SK-N-SH (cell line): ENCODE data around the gene ANK2. TPM values are rescaled to one million over a fixed set of nuclear protein-coding genes. Genes with fewer than 3 reads are reported as not detected.

ENCODE experiments used
- CTCF ChIA-PET: fragments of 300-600, 350-600 bp; formaldehyde crosslinking; extraction: SDS; loops from one replicate; lab custom pipeline; 2021; lab: Yijun Ruan, JAX
- POLR2A ChIA-PET: fragments of 350-600 bp; sonication (Branson Sonifier 250); formaldehyde crosslinking; extraction: SDS; loops from one replicate; lab custom pipeline; 2020; ENCODE audit warnings: antibody characterized with exemption, inconsistent platforms; lab: Yijun Ruan, JAX
- DNase-seq: peaks from one replicate; pipeline ENCODE4 v3.0.0; 2012
- H2AFZ ChIP-seq: fragments of 200-600 bp; sonication (generic); 2 replicates; pipeline ENCODE4 v1.8.1; 2016; ENCODE audit warnings: antibody characterized with exemption, mild to moderate bottlenecking, low read depth
- H3F3A ChIP-seq: fragments of 200-600 bp; sonication (generic); replicated peaks from 2 replicates; pipeline ENCODE3; 2016; ENCODE audit warnings: antibody characterized with exemption, mild to moderate bottlenecking; ENCODE audit not compliant: insufficient read depth
- H3K27ac ChIP-seq, 2 experiments: fragments of 200-500 bp in 1 of 2; fragments of 200-600 bp in 1 of 2; sonication (Bioruptor generic) in 1 of 2; sonication (generic), shearing (Covaris generic) in 1 of 2; 2 replicates each; pipeline versions ENCODE4 v1.5.1 to v1.6.1; 2014 to 2016; ENCODE audit warnings: low read depth in 2 of 2, inconsistent platforms in 1 of 2, low read length in 1 of 2, mild to moderate bottlenecking in 1 of 2, mixed read lengths in 1 of 2
- H3K27me3 ChIP-seq: fragments of 200-600 bp; sonication (generic), shearing (Covaris generic); 2 replicates; pipeline ENCODE4 v1.6.1; 2016; ENCODE audit warnings: mixed run types; ENCODE audit not compliant: insufficient read depth
- H3K36me3 ChIP-seq, 2 experiments: fragments of 200-500 bp in 1 of 2; fragments of 200-600 bp in 1 of 2; sonication (Bioruptor generic) in 1 of 2; sonication (generic) in 1 of 2; replicated peaks in 1 of 2; 2 replicates each; pipeline versions ENCODE3 to v1.5.1; 2014 to 2016; ENCODE audit warnings: low read length in 1 of 2, mild to moderate bottlenecking in 1 of 2; ENCODE audit not compliant: insufficient read depth in 2 of 2, control insufficient read depth in 1 of 2
- H3K4me1 ChIP-seq, 2 experiments: fragments of 200-500 bp in 1 of 2; fragments of 200-600 bp in 1 of 2; sonication (Bioruptor generic) in 1 of 2; sonication (generic), shearing (Covaris generic) in 1 of 2; 2 replicates each; pipeline versions ENCODE4 v1.5.1 to v1.6.1; 2014 to 2016; ENCODE audit warnings: low read depth in 1 of 2, low read length in 1 of 2, mixed run types in 1 of 2; ENCODE audit not compliant: insufficient read depth in 2 of 2, control insufficient read depth in 1 of 2
- H3K4me2 ChIP-seq: fragments of 200-600 bp; sonication (generic), shearing (Covaris generic); 2 replicates; pipeline ENCODE4 v1.6.1; 2017; ENCODE audit warnings: mixed run types
- H3K4me3 ChIP-seq, 2 experiments: fragments of 200-500 bp in 1 of 2; fragments of 200-600 bp in 1 of 2; sonication (Bioruptor generic) in 1 of 2; sonication (generic), shearing (Covaris generic) in 1 of 2; 2 replicates each; pipeline versions ENCODE4 v1.5.1 to v1.8.1; 2014 to 2016; ENCODE audit warnings: low read depth in 2 of 2, inconsistent platforms in 1 of 2, low read length in 1 of 2, mild to moderate bottlenecking in 1 of 2, mixed read lengths in 1 of 2, moderate library complexity in 1 of 2
- H3K79me2 ChIP-seq: fragments of 200-600 bp; sonication (generic); 2 replicates; pipeline ENCODE4 v1.8.1; 2017; ENCODE audit warnings: mild to moderate bottlenecking; ENCODE audit not compliant: insufficient read depth
- H3K9ac ChIP-seq: fragments of 200-600 bp; sonication (generic); 2 replicates; pipeline ENCODE4 v1.6.1; 2017; ENCODE audit warnings: mixed run types
- H3K9me2 ChIP-seq: fragments of 200-600 bp; sonication (generic); 2 replicates; pipeline ENCODE4 v1.6.1; 2017; ENCODE audit warnings: mixed run types
- H3K9me3 ChIP-seq: fragments of 200-600 bp; sonication (generic); 2 replicates; pipeline ENCODE4 v1.6.1; 2017; ENCODE audit warnings: mixed run types, mild to moderate bottlenecking, moderate library complexity
- H4K20me1 ChIP-seq: fragments of 200-600 bp; sonication (generic); 2 replicates; pipeline ENCODE4 v1.6.1; 2017; ENCODE audit warnings: mild to moderate bottlenecking, mixed run types; ENCODE audit not compliant: insufficient read depth
- CHD2 ChIP-seq: fragments of 150-350 bp; IDR thresholded peaks from 2 replicates; pipeline ENCODE4 v1.6.1; 2018; ENCODE audit warnings: low read length; ENCODE audit not compliant: partially characterized antibody
- FOSL2 ChIP-seq: IDR thresholded peaks from 2 replicates; pipeline ENCODE4 v1.4.0; 2012; ENCODE audit warnings: low read depth, mild to moderate bottlenecking, moderate library complexity, borderline replicate concordance
- FOXM1 ChIP-seq: IDR thresholded peaks from 2 replicates; pipeline ENCODE4 v1.4.0; 2012; ENCODE audit warnings: low read depth, mild to moderate bottlenecking
- NFIC ChIP-seq: IDR thresholded peaks from 2 replicates; pipeline ENCODE4 v1.4.0; 2012; ENCODE audit warnings: borderline replicate concordance
- POLR2AphosphoS5 ChIP-seq: IDR thresholded peaks from 2 replicates; pipeline ENCODE4 v1.6.1; 2012; ENCODE audit warnings: low read depth, low read length
- RAD21 ChIP-seq: IDR thresholded peaks from 2 replicates; pipeline ENCODE4 v1.6.1; 2012; ENCODE audit warnings: mild to moderate bottlenecking, low read length
- RXRA ChIP-seq: IDR thresholded peaks from 2 replicates; pipeline ENCODE4 v1.4.0; 2012; ENCODE audit warnings: low read depth, mild to moderate bottlenecking, borderline replicate concordance
- YY1 ChIP-seq: IDR thresholded peaks from 2 replicates; pipeline ENCODE4 v1.4.0; 2012; ENCODE audit warnings: low read depth, mild to moderate bottlenecking
- WGBS: methylation state at CpG from one replicate; pipeline ENCODE4 v1.1.6; 2017; ENCODE audit warnings: low lambda C conversion rate; 5-methylcytosine and 5-hydroxymethylcytosine counted together
- polyA plus RNA-seq, 3 experiments: library from polyadenylated mRNA; depleted of rRNA; stranded (reverse); fragments of >200 nt; gene quantifications; 2 replicates each; pipeline ENCODE4 v1.2.3, GENCODE V29; 2012
- TF ChIP-seq, protein P1 (sequence below): IDR thresholded peaks from 2 replicates; pipeline ENCODE4 v1.4.0; 2012; ENCODE audit warnings: low read depth
- TF ChIP-seq, protein P2 (sequence below): fragments of 200-600 bp; sonication (generic); IDR thresholded peaks from 2 replicates; pipeline ENCODE4 v1.6.1; 2017; ENCODE audit warnings: antibody characterized with exemption, mild to moderate bottlenecking, moderate library complexity

ANK2 gene
- polyA plus RNA-seq, 1 of the 3 experiments (the other 2 are of a cell fraction): 0.69 TPM

DNA sequence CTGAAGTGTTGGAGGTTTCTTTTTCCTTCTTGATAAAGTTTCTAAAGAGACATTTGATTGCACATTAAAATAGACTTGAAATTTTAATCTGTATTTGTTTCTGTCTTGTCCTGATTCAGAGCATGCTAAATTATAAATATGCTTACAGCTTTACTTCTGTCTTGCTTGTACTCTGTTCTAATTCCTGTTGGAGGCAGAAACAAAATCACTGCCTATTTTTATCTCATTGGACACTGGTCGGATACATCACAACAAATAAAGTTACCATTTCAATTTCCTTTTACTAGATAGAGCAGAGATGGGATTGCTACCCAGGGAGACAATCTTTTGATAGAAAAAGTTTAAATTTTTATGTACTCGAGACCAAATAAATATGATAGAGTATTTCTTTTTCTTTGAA lies 6.9 kb downstream of the ANK2 start:
- H3K27me3 ChIP-seq: no peaks in the 10 kb centered on the region
- H3F3A ChIP-seq: no peaks in the 10 kb centered on the region
- H4K20me1 ChIP-seq: no peaks in the 10 kb centered on the region
- 68% methylated on average over 2 of the region's 2 CpGs for WGBS
- TF ChIP-seq YY1 (no peak), RXRA (no peak), RAD21 (no peak), POLR2AphosphoS5 (no peak), FOXM1 (no peak), CHD2 (no peak), NFIC (no peak)
- TF ChIP-seq, protein P1, sequence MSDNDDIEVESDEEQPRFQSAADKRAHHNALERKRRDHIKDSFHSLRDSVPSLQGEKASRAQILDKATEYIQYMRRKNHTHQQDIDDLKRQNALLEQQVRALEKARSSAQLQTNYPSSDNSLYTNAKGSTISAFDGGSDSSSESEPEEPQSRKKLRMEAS: no peak
- no peaks in the 10 kb centered on the region for H3K9me3 ChIP-seq
- no peak for DNase-seq
- POLR2A ChIA-PET: no interaction called here
- H3K36me3 ChIP-seq: no peaks in the 10 kb centered on the region
- H3K4me3 ChIP-seq: no peak overlapping the region
- no peaks in the 10 kb centered on the region for H3K9me2 ChIP-seq
- H3K79me2 ChIP-seq: no peaks in the 10 kb centered on the region
- CTCF ChIA-PET: interaction anchor here (0.6 kb wide), 1 partner anchor 119 kb away, joined by 3 read pairs; no protein-coding TSS in a partner anchor
- H3K9ac ChIP-seq: no peak overlapping the region
- H3K27ac ChIP-seq: no peak overlapping the region
- H3K4me1 ChIP-seq: no peaks in the 10 kb centered on the region; a peak in 2 of 4 replicates
- H2AFZ ChIP-seq: no peak overlapping the region
- no peak overlapping the region for H3K4me2 ChIP-seq

DNA sequence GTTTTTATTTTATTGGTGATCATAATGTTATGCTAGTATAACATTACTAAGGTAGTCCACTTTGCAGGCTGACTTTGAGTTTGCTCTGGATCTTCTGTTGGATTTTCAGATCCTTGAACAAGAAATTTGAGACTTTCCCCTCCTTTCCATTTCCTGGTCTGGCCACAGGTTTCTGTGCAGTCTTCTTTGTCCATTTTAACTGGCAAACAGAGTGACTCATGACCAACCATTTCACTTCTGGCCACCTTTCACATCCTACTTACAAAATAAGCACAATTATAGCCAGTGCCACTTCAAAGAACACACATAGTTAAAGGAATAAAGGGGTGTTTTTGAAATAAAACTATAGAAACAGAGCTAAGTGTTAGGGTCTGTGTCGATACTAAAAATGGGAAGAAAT lies 8.4 kb downstream of the ANK2 start:
- no peak overlapping the region for H3K4me3 ChIP-seq
- H2AFZ ChIP-seq: no peak overlapping the region
- no peaks in the 10 kb centered on the region; the same call in 1 of the 2 replicates for H3K79me2 ChIP-seq
- H3K27me3 ChIP-seq: no peaks in the 10 kb centered on the region
- WGBS: 72% methylated on average over 1 of the region's 1 CpG
- no peaks in the 10 kb centered on the region for H3K9me3 ChIP-seq
- no peaks in the 10 kb centered on the region for H3F3A ChIP-seq
- POLR2A ChIA-PET: no interaction called here
- H3K4me1 ChIP-seq: no peaks in the 10 kb centered on the region; a peak in 2 of 4 replicates
- H3K4me2 ChIP-seq: no peak overlapping the region
- no peaks in the 10 kb centered on the region for H3K9me2 ChIP-seq
- H3K27ac ChIP-seq: no peak overlapping the region
- CTCF ChIA-PET: interaction anchor here (0.8 kb wide), 1 partner anchor 120 kb away, joined by 3 read pairs; no protein-coding TSS in a partner anchor
- DNase-seq: no peak
- no peaks in the 10 kb centered on the region for H3K36me3 ChIP-seq
- no peak overlapping the region for H3K9ac ChIP-seq
- H4K20me1 ChIP-seq: no peaks in the 10 kb centered on the region
- TF ChIP-seq, protein P2, sequence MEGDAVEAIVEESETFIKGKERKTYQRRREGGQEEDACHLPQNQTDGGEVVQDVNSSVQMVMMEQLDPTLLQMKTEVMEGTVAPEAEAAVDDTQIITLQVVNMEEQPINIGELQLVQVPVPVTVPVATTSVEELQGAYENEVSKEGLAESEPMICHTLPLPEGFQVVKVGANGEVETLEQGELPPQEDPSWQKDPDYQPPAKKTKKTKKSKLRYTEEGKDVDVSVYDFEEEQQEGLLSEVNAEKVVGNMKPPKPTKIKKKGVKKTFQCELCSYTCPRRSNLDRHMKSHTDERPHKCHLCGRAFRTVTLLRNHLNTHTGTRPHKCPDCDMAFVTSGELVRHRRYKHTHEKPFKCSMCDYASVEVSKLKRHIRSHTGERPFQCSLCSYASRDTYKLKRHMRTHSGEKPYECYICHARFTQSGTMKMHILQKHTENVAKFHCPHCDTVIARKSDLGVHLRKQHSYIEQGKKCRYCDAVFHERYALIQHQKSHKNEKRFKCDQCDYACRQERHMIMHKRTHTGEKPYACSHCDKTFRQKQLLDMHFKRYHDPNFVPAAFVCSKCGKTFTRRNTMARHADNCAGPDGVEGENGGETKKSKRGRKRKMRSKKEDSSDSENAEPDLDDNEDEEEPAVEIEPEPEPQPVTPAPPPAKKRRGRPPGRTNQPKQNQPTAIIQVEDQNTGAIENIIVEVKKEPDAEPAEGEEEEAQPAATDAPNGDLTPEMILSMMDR: no peak
- TF ChIP-seq FOSL2: 0 out of 2 replicates have a peak, but pooled peaks have one; percentile 4
- no peak for TF ChIP-seq RXRA
